Activated naive CD8-positive, alpha-beta T cell treated with anti-CD3 and anti-CD28 coated beads, Interleukin-2, amount 50 U/mL, for 24 hours (primary cell): ENCODE results near the gene IRGC.

Experiments used
- ATAC-seq: fragments of 150-1000 bp; cut with Tn5 transposase; one replicate; pipeline ENCODE4 v1.10.0; 2021
- DNase-seq: peaks from one replicate; pipeline ENCODE4 v3.0.0; 2021
- H3K27ac Mint-ChIP-seq: one replicate; pipeline ENCODE4 v1.8.0; 2021; ENCODE audit warnings: mild to moderate bottlenecking, mixed read lengths
- H3K27me3 Mint-ChIP-seq: one replicate; pipeline ENCODE4 v1.8.0; 2021; ENCODE audit warnings: mixed read lengths
- H3K36me3 Mint-ChIP-seq: one replicate; pipeline ENCODE4 v1.8.0; 2021; ENCODE audit warnings: low read depth, mixed read lengths
- H3K4me1 Mint-ChIP-seq: one replicate; pipeline ENCODE4 v1.8.0; 2021; ENCODE audit warnings: mixed read lengths
- H3K4me3 Mint-ChIP-seq: one replicate; pipeline ENCODE4 v1.8.0; 2021; ENCODE audit warnings: mild to moderate bottlenecking, moderate library complexity, mixed read lengths
- H3K9me3 Mint-ChIP-seq: one replicate; pipeline ENCODE4 v1.8.0; 2021; ENCODE audit warnings: mixed read lengths

Gene IRGC

DNA sequence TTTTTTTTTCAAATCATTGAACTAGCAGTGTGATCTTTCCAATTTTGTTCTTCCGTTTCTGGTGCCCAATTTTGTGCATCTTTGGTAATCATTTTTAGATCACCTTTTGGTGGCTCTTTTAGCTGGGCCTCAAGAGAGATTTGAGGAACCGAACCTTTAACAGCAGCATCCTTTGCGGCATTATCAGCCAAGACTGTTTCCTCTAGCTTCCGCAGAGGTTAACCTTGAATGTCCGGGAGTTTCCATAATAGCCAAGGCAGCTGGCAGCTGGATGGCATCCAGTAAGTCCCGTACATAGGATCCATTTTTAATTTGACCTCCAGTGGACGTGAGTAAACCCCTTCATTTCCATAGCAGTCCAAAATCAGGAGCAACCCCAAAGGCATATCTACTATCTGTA is 9.6 kb downstream of the IRGC start:
- Mint-ChIP-seq H3K9me3 (no peaks in the 10 kb centered on the region), H3K27me3 (no peaks in the 10 kb centered on the region), H3K4me3 (no peak overlapping the region), H3K27ac (no peak overlapping the region), H3K36me3 (peaks cover 6% of the 10 kb centered on the region), H3K4me1 (peaks cover 15% of the 10 kb centered on the region)
- no peak for ATAC-seq
- DNase-seq: no peak

DNA sequence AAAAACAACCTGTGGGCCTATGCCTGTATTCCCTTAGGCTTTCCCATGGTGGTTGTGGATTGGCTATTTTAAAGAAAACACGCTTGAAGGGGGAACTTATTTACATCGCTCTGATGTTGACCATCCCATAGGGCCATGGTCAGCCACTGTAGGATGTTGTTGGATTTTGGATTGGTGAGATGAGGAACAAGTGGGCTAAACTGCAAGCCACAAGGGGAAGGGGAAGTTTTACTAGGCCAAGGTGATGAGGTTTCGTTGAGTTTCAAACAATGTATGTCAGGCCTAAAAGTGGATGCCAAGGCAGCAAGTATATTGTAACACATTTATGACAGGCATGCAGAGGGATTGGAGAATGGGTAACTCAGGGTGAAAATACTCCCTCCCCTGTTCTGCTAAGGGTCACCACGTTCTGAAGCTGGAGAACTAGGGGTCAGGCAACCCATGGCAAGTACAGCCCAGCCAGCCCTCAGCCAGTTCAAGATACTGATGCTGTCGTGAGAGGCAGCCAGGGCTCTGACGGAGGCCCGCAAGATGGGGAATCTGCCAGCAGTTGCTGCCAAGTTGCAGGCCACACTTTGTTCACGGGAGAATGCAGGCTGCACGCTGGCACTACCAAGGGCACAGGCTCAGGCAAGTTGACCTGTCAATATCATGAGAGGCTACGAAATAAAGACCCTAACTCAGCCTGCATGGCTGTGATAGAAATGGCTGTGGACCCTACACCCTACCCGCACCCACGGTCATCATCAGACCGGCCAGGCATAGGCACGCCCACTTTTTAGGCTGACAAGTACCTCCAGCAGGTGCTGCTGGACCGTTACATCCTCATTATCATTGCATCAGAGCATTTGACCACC is 11.1 kb downstream of the IRGC start:
- ATAC-seq (no peak), DNase-seq (no peak)
- Mint-ChIP-seq H3K27me3 (no peaks in the 10 kb centered on the region), H3K4me1 (peaks cover 9% of the 10 kb centered on the region), H3K36me3 (peaks cover 8% of the 10 kb centered on the region), H3K9me3 (no peaks in the 10 kb centered on the region), H3K27ac (no peak overlapping the region), H3K4me3 (no peak overlapping the region)

DNA sequence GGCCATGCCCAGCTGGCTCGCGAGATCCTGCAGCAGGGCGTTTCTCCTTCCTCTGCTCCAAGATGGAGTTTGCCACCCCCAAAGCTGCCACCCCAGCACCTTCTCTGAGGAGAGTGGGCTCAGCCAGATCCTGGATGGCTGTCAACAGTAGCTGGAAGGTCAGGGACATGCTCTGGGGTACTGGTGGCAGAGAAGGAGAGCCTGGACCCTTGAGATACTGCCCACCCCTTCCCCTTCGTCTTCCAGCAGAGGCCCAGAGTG is 11.6 kb downstream of the IRGC start:
- Mint-ChIP-seq H3K36me3 (peaks cover 13% of the 10 kb centered on the region), H3K9me3 (no peaks in the 10 kb centered on the region), H3K4me3 (no peak overlapping the region), H3K27ac (no peak overlapping the region), H3K27me3 (no peaks in the 10 kb centered on the region), H3K4me1 (peaks cover 9% of the 10 kb centered on the region)
- ATAC-seq: no peak
- no peak for DNase-seq

DNA sequence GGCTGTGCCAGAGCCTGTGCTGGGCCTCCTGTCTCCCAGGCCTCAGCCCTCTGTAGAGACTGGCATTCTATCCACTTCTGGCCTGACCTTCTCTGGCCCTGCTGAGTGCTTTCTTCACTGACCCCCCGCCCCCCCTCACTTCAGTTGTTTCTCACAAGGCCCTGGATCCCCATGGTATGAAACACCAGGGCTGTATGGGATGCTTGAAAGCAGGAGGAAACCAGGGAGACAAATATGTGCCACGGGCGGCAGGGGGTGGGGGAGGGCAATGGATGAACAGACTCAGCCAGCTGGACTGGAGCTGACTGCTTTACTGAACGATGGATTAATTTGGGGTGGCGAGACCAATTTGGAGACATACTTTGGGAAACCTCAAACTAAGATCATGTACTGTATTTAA is 14.0 kb downstream of the IRGC start:
- no peak overlapping the region for H3K27ac Mint-ChIP-seq
- no peaks in the 10 kb centered on the region for H3K9me3 Mint-ChIP-seq
- no peak for ATAC-seq
- H3K27me3 Mint-ChIP-seq: no peaks in the 10 kb centered on the region
- H3K4me1 Mint-ChIP-seq: peaks cover 9% of the 10 kb centered on the region
- no peak overlapping the region for H3K4me3 Mint-ChIP-seq
- no peak for DNase-seq
- peaks cover 18% of the 10 kb centered on the region for H3K36me3 Mint-ChIP-seq

DNA sequence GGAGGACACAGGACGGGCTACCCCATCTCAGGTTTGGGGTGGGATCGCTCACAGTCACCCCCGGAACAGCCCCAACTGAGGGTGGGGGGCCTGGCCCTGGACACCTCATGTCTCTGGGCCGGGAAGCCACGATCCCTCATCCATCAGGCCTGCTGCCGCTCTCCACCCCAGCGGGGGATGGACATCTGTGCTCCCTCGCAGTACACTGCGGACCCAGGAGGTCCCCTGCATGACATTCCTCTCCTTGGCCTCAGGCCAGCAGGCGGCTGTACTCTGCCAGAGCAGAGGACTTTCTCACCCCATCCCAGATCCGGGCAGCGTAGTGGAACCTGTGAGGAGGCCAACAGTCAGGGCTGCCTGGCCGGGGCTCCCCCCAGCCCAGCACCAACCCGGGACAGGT is 15.5 kb downstream of the IRGC start:
- DNase-seq: no peak
- Mint-ChIP-seq H3K4me1 (no peaks in the 10 kb centered on the region), H3K9me3 (no peaks in the 10 kb centered on the region), H3K27ac (no peak overlapping the region), H3K27me3 (no peaks in the 10 kb centered on the region), H3K36me3 (peaks cover 25% of the 10 kb centered on the region), H3K4me3 (no peak overlapping the region)
- ATAC-seq: no peak

DNA sequence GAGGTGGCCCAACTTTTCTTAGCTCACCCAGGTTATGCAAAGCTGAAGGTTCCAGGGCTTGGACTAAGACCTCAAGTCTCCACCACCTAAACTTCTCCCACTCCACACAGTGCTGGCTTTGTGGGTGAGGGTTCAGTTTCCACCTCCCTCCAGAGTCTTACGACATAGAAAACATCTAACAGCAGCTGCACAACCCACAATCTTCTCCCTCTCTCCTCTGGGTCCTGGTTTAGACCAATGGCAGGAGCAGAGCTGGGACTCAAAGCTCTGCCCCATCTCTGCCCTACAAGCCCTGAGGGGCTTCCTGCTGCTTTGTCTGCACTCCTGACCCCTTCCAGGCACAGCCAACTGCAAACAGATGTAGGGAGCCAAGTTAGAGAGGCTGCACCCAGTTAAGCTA is 16.0 kb downstream of the IRGC start:
- Mint-ChIP-seq H3K36me3 (peaks cover 29% of the 10 kb centered on the region), H3K4me1 (no peaks in the 10 kb centered on the region), H3K4me3 (no peak overlapping the region), H3K27ac (peak overlapping the region; percentile 1), H3K27me3 (no peaks in the 10 kb centered on the region), H3K9me3 (no peaks in the 10 kb centered on the region)
- DNase-seq (no peak), ATAC-seq (no peak)

DNA sequence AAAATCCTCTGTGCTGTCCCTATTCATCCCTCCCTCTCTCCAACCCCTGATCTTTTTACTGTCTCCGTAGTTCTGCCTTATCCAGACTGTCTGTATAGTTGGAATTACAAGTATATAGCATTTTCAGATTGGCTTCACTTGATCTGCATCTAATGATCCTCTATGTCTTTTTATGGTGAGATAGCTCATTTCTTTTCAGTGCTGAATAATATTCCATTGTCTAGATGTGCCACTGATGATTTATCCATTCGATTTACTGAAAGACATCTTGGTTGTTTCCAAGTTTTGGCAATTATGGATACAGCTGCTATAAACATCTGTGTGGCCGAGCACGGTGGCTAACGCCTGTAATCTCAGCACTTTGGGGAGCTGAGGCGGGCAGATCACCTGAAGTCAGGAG is 19.1 kb downstream of the IRGC start:
- Mint-ChIP-seq H3K36me3 (peaks cover 51% of the 10 kb centered on the region), H3K27me3 (no peaks in the 10 kb centered on the region), H3K27ac (no peak overlapping the region), H3K4me1 (no peaks in the 10 kb centered on the region), H3K4me3 (no peak overlapping the region), H3K9me3 (no peaks in the 10 kb centered on the region)
- no peak for DNase-seq
- no peak for ATAC-seq

DNA sequence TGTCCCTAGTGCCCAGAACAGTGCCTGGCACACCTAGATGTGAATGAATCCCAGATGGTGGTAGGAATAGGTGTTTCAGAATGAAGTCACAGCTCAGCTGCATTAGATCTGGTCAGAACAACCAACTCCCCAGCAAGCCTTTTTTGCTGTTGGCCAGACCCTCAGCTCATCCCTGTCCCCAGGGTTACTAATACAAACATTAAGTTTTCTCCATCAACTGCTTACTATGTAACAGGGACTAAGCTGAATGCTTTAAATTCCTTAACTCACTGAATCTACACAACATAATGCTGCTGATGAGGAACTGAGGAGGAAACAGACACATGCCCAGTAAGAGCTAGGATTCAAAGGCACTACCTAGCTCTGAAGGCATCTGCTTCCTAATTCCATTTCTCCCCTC is 20.1 kb downstream of the IRGC start:
- ATAC-seq (no peak), DNase-seq (no peak)
- Mint-ChIP-seq H3K9me3 (no peaks in the 10 kb centered on the region), H3K4me3 (no peak overlapping the region), H3K27ac (no peak overlapping the region), H3K36me3 (peaks cover 49% of the 10 kb centered on the region), H3K4me1 (no peaks in the 10 kb centered on the region), H3K27me3 (no peaks in the 10 kb centered on the region)

DNA sequence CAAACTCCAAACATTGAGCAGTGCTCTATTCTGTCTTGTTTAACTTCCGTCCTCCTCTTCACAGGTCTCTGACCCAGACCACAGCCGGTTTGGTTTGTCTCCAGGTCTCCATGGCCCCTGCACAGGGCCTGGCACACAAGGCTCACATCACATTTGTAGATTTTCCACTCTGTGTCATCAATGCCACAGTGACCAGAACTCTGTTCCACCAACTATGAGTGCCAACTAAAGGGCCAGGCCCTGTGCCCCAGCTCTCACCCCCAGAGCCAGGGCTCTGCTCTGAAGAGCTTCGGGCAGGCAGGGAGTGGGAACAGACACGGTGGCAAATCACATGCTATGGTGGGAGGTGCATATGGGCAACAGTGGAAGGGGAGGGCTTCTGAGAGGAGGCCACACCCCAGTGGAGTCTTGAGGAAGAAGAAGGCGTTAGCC is 22.9 kb downstream of the IRGC start:
- Mint-ChIP-seq H3K36me3 (peaks cover 50% of the 10 kb centered on the region), H3K27ac (peak overlapping the region; percentile 32), H3K9me3 (no peaks in the 10 kb centered on the region), H3K4me1 (no peaks in the 10 kb centered on the region), H3K4me3 (no peak overlapping the region), H3K27me3 (no peaks in the 10 kb centered on the region)
- ATAC-seq: peak; percentile 28
- DNase-seq: no peak

DNA sequence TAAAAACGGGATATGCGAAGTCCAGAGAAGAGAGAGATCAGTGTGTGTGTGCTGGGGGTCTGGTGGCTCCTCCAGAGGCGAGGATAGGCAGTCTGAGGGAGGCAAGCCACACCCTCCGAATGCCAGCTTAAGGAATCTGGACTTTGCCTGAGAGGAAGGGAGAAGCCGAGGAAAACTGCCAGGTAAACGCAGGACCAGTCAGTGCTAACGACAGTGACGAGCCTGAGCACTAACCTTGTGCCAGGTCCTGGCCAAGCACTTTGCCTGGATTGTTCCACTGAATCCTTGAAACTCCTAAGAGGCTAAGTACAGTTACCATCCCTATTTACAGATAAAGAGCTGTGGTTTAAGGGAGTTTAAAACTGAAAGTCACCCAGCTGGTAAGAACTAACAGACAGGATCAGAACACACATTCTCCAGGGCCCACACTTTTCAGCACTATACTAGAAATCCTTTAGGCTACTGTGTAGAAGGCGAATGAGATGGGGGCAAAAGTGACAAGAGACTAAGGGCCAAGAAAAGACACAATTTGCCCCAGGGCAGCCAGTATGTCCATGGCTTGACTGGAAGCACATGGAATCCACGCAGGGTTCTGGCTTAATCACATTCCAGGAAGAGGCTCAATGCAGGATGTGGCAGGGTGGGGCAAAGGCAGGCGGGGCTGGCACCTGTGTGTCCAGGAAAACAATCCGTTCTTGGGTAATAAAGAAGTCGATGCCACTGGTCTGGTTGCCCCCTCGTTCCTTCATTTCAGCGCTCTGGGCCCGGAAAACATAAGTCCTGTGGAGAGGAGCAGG is 23.8 kb downstream of the IRGC start:
- H3K9me3 Mint-ChIP-seq: no peaks in the 10 kb centered on the region
- H3K36me3 Mint-ChIP-seq: peaks cover 55% of the 10 kb centered on the region
- no peak overlapping the region for H3K4me3 Mint-ChIP-seq
- H3K27ac Mint-ChIP-seq: no peak overlapping the region
- no peaks in the 10 kb centered on the region for H3K27me3 Mint-ChIP-seq
- DNase-seq (no peak), ATAC-seq (no peak)
- no peaks in the 10 kb centered on the region for H3K4me1 Mint-ChIP-seq

DNA sequence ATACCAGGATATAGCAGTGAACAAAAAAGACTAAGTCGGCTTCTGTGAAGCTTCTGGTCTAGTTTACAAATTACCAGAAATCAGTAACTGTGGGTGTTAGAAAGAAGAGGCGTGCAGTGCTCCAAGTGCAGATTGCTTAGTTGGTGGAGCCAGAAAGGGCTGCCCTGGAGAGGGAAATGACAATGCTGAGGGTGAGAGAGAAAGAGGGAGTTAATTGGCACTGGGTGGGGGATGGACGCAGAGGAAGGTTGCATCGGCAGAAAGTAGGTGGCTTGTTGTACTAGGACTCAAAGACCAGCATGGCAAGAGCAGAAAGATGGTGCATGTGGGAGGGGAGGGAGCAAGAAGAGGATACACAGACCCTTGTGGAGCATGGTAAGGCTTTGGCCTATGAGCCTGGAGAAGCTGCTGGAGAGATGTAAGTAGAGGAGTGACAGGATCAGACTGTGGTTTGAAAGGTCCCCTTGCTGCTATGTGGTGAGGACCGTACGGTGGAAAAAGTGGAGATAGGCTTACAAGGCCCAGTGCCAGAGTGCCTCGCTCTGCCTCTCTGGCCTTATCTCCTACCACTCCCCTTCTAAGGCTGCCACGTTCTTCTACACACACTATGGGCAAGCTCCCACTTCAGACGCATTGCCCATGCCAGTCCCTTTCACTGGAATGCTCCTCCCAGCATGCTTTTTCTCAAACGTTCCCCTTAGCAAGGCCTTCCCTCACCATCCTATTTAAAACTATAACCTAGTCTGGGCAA is 25.4 kb downstream of the IRGC start:
- Mint-ChIP-seq H3K4me3 (no peak overlapping the region), H3K36me3 (peaks cover 57% of the 10 kb centered on the region), H3K27me3 (no peaks in the 10 kb centered on the region), H3K9me3 (no peaks in the 10 kb centered on the region), H3K4me1 (peaks cover 7% of the 10 kb centered on the region), H3K27ac (no peak overlapping the region)
- DNase-seq: no peak
- ATAC-seq: no peak

DNA sequence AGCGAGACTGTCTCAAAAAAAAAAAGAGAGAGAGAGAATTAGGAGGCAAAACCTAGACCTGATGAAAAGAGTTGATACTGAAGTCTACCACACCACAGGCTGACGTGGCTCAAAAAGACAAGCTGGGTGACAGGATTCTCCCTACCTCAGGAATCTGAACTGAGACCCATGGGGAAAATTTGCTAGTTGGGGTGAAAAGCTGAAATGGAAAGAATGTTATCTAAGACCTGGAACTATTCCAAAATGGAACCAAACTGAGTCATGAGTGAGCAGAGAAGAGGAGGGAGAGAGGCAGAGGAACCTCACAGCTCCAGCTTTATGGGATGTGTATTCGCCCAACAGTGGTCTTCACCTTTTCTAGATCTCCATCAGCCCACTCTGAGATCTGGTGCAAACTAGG is 27.2 kb downstream of the IRGC start:
- no peak overlapping the region for H3K4me3 Mint-ChIP-seq
- ATAC-seq (no peak), DNase-seq (no peak)
- H3K27me3 Mint-ChIP-seq: no peaks in the 10 kb centered on the region
- H3K4me1 Mint-ChIP-seq: peaks cover 10% of the 10 kb centered on the region
- H3K27ac Mint-ChIP-seq: no peak overlapping the region
- no peaks in the 10 kb centered on the region for H3K9me3 Mint-ChIP-seq
- peaks cover 56% of the 10 kb centered on the region for H3K36me3 Mint-ChIP-seq

DNA sequence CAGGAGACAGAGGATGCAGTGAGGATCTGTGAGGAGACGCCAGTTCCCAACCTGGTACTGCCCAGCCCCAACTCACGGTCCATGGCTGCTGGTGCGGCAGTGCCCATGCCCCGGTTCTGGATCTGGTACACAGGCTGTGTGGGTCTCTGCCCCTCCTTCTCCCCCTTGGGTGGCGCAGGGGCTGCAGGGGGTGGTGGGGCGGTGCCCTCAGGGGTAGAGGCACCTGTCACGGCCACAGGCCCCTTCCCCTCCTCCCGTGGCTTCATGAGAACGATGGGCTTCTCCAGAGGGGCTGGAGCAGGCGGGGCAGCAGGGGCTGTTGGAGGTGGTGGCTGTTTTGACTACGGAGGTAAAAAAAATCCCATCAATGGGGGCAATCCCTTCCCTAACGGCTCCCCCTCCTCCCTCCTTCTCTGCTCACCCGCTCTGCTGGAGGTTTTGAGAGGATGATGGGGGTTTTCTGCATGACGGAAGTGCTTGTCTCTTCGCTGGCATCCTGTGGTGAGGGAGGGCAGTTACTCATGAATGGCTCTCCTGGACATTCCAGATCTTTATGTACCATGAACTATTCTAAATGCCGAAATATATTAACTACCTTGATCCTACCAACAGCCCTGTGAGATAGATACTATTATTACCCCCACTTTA is 31.8 kb downstream of the IRGC start:
- H3K27me3 Mint-ChIP-seq: no peaks in the 10 kb centered on the region
- peaks cover 55% of the 10 kb centered on the region for H3K36me3 Mint-ChIP-seq
- DNase-seq (no peak), ATAC-seq (no peak)
- H3K27ac Mint-ChIP-seq: peak overlapping the region; percentile 66
- no peaks in the 10 kb centered on the region for H3K9me3 Mint-ChIP-seq
- peaks cover 34% of the 10 kb centered on the region for H3K4me1 Mint-ChIP-seq
- peak overlapping the region; percentile 19 for H3K4me3 Mint-ChIP-seq

DNA sequence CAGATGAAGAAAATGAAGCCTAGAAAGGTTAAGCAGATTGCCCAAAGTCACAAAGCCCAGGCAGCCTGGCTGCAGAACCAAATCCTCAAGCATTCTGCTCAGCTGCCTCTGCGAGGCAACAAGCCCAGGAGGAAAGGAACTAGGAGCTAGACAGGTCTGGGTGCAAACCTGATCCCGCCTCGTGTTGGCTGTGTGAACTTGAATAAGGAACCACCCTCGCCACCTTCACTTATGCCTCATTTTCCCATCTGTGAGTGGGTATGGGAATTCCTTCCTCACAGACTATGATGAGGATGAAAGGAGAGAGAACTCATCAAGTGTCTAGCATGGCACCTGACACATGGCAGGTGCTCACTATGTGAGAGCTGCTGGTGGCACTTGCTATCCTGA is 32.3 kb downstream of the IRGC start:
- ATAC-seq: no peak
- no peaks in the 10 kb centered on the region for H3K27me3 Mint-ChIP-seq
- no peak overlapping the region for H3K4me3 Mint-ChIP-seq
- H3K4me1 Mint-ChIP-seq: peaks cover 40% of the 10 kb centered on the region
- DNase-seq: no peak
- H3K27ac Mint-ChIP-seq: peak overlapping the region; percentile 66
- peaks cover 55% of the 10 kb centered on the region for H3K36me3 Mint-ChIP-seq
- H3K9me3 Mint-ChIP-seq: no peaks in the 10 kb centered on the region
